Natural killer cell treated with Interleukin-12 subunit alpha and Interleukin-12 subunit beta and Interleukin-15 and Interleukin-18, amount 100 ng/mL, for 72 hours (primary cell): ENCODE data around the gene OR52M1. TPM values are rescaled to one million over a fixed set of nuclear protein-coding genes. Genes with fewer than 3 reads are reported as not detected.
"Not testable (repeated sequence)": the region's sequence is repeated elsewhere in the genome, so short reads cannot be mapped to it uniquely, and the experiment has no call there.

Experiments
- ATAC-seq, 2 donors: fragments of 150-1000 bp; cut with Tn5 transposase in 1 of 2; sonication (Bioruptor Pico), chemical (Tn5 transposase) in 1 of 2; 2 replicates each; pipeline ENCODE4 v1.10.0; 2021
- DNase-seq: peaks from one replicate; pipeline ENCODE4 v3.0.0; 2022; ENCODE audit warnings: low spot score
- H3K27ac Mint-ChIP-seq, 2 donors: 1 replicate in 1 of 2; 2 replicates in 1 of 2; pipeline ENCODE4 v1.8.0; 2022; ENCODE audit warnings: mixed read lengths in 2 of 2, mild to moderate bottlenecking in 1 of 2, moderate library complexity in 1 of 2
- H3K27me3 Mint-ChIP-seq, 2 donors: 1 replicate in 1 of 2; 2 replicates in 1 of 2; pipeline ENCODE4 v1.8.0; 2022; ENCODE audit warnings: mixed read lengths in 2 of 2
- H3K36me3 Mint-ChIP-seq: one replicate; pipeline ENCODE4 v1.8.0; 2022; ENCODE audit warnings: mixed read lengths
- H3K4me1 Mint-ChIP-seq, 2 donors: 1 replicate in 1 of 2; 2 replicates in 1 of 2; pipeline ENCODE4 v1.8.0; 2022; ENCODE audit warnings: low read depth in 2 of 2, mixed read lengths in 2 of 2, mild to moderate bottlenecking in 1 of 2
- H3K4me3 Mint-ChIP-seq: one replicate; pipeline ENCODE4 v1.8.0; 2022; ENCODE audit warnings: mixed read lengths
- H3K9me3 Mint-ChIP-seq: 2 replicates; pipeline ENCODE4 v1.8.0; 2022; ENCODE audit warnings: mixed read lengths
- total RNA-seq, 2 donors: library from RNA; stranded (reverse); gene quantifications; one replicate each; pipeline ENCODE4 v1.2.3, GENCODE V29; 2022

The OR52M1 gene, protein sequence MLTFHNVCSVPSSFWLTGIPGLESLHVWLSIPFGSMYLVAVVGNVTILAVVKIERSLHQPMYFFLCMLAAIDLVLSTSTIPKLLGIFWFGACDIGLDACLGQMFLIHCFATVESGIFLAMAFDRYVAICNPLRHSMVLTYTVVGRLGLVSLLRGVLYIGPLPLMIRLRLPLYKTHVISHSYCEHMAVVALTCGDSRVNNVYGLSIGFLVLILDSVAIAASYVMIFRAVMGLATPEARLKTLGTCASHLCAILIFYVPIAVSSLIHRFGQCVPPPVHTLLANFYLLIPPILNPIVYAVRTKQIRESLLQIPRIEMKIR
- total RNA-seq, result not detected

DNA sequence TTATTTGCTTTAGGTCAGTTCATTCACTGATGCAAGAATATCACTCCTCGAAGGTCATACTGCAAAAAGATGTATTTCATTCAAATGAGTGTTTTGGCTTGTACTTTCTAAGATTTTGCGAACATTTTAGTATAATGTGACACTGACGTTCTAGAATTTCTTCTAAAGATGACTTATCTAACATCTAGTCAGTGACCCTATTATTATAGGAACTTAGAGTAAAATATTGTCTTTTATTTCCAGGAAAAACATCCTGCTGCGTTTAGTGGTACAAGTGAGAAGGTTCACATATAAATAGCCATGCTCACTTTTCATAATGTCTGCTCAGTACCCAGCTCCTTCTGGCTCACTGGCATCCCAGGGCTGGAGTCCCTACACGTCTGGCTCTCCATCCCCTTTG, at the start of gene OR52M1:
OR52M1 (plus strand) TSS at position 301 of the 400 bp plus-strand sequence; CDS start at position 301, 0 bp downstream.
- no peak for ATAC-seq
- peaks cover 10 to 18% of the 10 kb centered on the region in 2 donors for H3K27me3 Mint-ChIP-seq
- no peak within 1 kb of the TSS for H3K27ac Mint-ChIP-seq

DNA sequence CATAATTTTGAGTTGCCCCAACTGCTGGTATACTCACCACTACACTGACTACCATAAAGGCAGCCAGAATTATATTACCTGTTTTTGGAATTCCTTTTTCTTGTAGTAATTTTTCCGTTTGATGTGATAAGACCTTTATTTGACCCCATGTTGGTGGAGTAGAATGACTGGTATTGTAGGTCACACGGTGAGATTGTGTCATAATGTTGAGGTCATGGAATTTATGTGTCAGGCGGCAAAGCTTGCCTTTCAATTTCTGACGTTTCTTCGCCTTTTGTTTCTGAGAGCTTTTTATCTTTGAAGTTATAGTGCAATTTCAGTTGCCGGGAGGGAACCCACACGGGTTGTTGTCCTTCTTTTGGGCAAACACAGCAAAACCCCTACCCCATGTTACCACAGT, 49.5 kb upstream of the OR52M1 start:
- no peaks in the 10 kb centered on the region for H3K36me3 Mint-ChIP-seq
- no peaks in the 10 kb centered on the region for H3K9me3 Mint-ChIP-seq
- H3K4me3 Mint-ChIP-seq, result no peak overlapping the region
- peaks cover 30 to 34% of the 10 kb centered on the region in 2 donors for H3K27me3 Mint-ChIP-seq
- no peak overlapping the region for H3K27ac Mint-ChIP-seq
- ATAC-seq (no peak), DNase-seq (no peak)
- H3K4me1 Mint-ChIP-seq, result peaks cover 4 to 6% of the 10 kb centered on the region in 2 donors

More for the DNA sequence above, at the start of gene OR52M1:
- H3K36me3 Mint-ChIP-seq, result no peaks in the 10 kb centered on the region
- H3K4me3 Mint-ChIP-seq, result no peak within 1 kb of the TSS
- DNase-seq, result no peak
- no peaks in the 10 kb centered on the region for H3K4me1 Mint-ChIP-seq
- H3K9me3 Mint-ChIP-seq, result no peaks in the 10 kb centered on the region

- Mint-ChIP-seq H3K4me1 (peaks cover 4 to 6% of the 10 kb centered on the region in 2 donors), H3K4me3 (no peak overlapping the region), H3K27ac (no peak overlapping the region), H3K36me3 (no peaks in the 10 kb centered on the region), H3K9me3 (no peaks in the 10 kb centered on the region), H3K27me3 (peaks cover 33 to 37% of the 10 kb centered on the region in 2 donors)
- ATAC-seq (no peak), DNase-seq (no peak)
Measured at GRCh38 chr11:4495986-4496385, 49.0 kb upstream of the OR52M1 start.

DNA sequence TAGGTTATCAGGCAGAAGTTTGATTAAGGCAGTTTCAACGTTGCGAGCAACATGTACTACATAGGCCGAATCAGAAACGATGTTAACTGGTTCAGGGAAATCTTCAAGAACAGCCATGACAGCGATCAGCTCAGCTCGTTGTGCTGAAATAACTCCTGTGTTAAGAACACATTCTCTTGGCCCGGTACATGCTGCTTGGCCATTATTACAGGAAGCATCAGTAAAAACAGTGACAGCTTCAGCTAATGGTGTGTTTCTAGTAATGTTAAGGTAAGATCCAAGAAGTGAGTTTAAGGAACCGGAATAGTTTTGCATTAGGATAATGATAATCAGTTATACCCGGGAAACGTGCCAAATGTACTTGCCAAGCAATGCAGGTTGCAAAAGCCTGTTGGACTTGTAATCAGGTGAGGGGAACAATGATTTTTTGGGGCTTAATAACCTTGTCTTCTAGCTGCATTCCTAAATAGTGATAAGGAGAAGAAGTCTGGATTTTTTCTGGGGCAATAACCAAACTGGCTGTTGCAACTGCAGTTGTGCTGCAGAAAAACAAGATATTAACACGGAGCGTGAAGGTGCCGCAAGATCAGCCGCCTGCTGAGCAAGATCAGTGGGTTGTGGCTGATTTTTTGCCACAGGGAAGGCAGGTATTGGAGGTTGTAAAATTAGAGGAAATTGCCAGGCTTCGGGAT, 48.3 kb upstream of the OR52M1 start:
- Mint-ChIP-seq H3K36me3 (no peaks in the 10 kb centered on the region), H3K27ac (no peak overlapping the region), H3K4me1 (peaks cover 4 to 6% of the 10 kb centered on the region in 2 donors), H3K4me3 (no peak overlapping the region), H3K9me3 (no peaks in the 10 kb centered on the region), H3K27me3 (peaks cover 29 to 36% of the 10 kb centered on the region in 2 donors)
- DNase-seq (no peak), ATAC-seq (no peak)

- ATAC-seq, result no peak
- H3K27me3 Mint-ChIP-seq, result peaks cover 26 to 36% of the 10 kb centered on the region in 2 donors
- no peak for DNase-seq
- no peaks in the 10 kb centered on the region for H3K9me3 Mint-ChIP-seq
- no peak overlapping the region for H3K4me3 Mint-ChIP-seq
- H3K4me1 Mint-ChIP-seq, result no peaks in the 10 kb centered on the region
- H3K36me3 Mint-ChIP-seq, result no peaks in the 10 kb centered on the region
- H3K27ac Mint-ChIP-seq, result no peak overlapping the region
Measured at GRCh38 chr11:4508886-4509285, 36.1 kb upstream of the OR52M1 start.

DNA sequence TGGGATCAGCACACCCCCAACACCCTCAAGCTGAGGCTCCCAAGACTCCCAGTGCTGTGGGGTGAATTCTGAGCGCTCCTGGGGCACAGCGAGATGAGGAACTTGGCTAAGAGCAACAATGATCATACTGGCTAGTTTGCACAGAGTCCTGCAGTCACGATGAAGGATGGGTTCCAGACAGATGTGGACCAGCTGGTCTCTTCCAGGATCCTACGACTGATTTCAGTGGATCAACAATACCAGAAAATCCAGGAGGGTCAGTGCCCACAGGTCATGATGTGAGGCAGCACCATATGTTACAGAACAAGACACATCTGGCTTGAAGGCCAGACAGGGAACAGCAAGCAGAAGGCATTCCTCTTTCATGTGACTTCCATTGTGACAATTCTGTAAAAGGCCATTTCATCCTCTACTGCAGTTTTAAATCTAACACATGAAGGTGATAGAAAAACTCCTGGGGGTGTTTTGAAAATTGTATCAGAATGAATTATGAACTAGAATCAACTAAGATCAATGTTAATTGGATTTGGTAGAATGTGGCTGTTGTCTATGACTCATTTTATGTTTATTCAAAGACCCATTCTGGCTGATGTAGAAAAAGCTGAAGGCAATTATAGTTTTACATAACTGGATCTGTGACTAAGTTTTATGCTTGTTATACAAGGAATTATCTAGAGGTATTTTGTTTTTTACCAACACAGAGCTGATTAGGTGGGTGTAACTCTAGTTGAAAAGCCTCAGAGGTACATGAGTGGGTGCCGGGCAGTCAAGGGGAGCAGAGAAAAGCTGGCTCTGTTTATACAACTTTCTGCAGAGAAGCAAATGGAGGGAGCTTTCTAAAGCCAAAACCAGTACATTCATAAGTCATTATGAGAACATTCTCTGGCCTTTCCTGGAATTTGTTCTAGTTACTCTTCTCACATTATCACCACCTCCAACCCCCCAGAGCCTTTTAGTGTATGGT, 33.4 kb upstream of the OR52M1 start:
- H3K36me3 Mint-ChIP-seq, result no peaks in the 10 kb centered on the region
- H3K4me3 Mint-ChIP-seq, result no peak overlapping the region
- no peaks in the 10 kb centered on the region for H3K4me1 Mint-ChIP-seq
- no peak overlapping the region for H3K27ac Mint-ChIP-seq
- DNase-seq (no peak), ATAC-seq (no peak)
- H3K27me3 Mint-ChIP-seq, result peaks cover 29 to 45% of the 10 kb centered on the region in 2 donors
- no peaks in the 10 kb centered on the region for H3K9me3 Mint-ChIP-seq

DNA sequence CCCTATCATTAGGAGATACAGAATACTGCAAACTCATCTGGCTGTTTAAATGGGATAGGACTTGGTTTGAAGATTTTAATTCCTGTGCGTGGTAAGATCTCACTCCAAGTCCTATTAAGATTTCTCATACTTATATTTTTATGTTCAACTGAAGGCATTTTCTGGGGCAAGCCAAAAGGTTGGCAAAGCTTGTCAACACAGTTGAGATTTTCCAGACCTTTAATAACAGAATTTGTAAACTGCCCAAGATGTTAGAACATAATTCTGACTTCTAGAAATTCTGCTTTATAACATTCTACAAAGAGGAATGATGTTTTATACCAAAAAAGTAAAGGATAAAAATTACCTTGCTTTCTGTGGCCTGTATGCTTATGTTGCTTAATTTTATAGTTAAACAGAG, 30.8 kb upstream of the OR52M1 start:
- no peaks in the 10 kb centered on the region for H3K4me1 Mint-ChIP-seq
- H3K9me3 Mint-ChIP-seq, result no peaks in the 10 kb centered on the region
- H3K27ac Mint-ChIP-seq, result no peak overlapping the region
- H3K27me3 Mint-ChIP-seq, result peaks cover 17 to 35% of the 10 kb centered on the region in 2 donors
- no peak for ATAC-seq
- H3K36me3 Mint-ChIP-seq, result no peaks in the 10 kb centered on the region
- no peak overlapping the region for H3K4me3 Mint-ChIP-seq
- DNase-seq, result no peak

DNA sequence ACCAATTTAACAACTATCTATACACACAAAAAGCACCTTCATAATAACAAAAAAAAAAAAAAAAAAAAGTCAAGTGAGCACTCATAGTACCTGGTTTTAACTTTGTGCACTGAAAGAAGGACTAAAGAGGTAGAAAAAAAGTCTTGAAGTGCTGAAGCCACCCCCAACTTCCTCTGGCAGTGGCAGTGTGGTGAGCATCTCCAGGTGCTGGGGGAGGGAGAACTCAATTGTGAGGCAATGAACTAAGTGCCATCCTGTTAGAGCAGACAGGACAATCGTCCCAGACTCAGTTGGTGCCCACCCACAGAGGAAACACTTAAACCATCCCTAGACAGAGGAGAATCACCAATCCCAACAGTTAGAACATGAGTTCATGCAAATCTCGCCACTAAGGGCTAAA, 22.7 kb upstream of the OR52M1 start:
- ATAC-seq (no peak), DNase-seq (no peak)
- Mint-ChIP-seq H3K27ac (no peak overlapping the region), H3K4me1 (no peaks in the 10 kb centered on the region), H3K9me3 (no peaks in the 10 kb centered on the region), H3K36me3 (no peaks in the 10 kb centered on the region), H3K27me3 (peaks cover 38 to 58% of the 10 kb centered on the region in 2 donors), H3K4me3 (no peak overlapping the region)

DNA sequence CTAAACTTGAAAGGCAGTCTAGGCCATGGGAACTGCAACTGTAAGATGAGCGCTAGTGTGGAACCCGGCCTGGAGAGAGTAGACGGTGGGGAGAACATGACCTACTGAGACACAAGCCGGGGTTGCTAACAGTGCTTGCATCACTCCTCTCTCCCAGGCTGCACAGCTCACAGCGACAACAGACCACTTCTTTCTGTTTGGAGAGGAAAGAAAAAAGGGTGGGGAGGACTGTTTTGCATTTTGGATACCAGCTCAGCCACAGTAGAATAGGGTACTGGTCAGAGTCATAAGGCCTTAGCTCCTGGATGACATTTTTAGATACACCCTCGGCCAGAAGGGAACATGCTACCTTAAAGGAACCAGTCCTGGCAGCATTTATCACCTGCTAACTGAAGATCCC, 22.2 kb upstream of the OR52M1 start:
- Mint-ChIP-seq H3K4me1 (no peaks in the 10 kb centered on the region), H3K36me3 (no peaks in the 10 kb centered on the region), H3K4me3 (no peak overlapping the region), H3K27me3 (peaks cover 38 to 60% of the 10 kb centered on the region in 2 donors), H3K27ac (no peak overlapping the region), H3K9me3 (no peaks in the 10 kb centered on the region)
- ATAC-seq, result no peak
- no peak for DNase-seq

DNA sequence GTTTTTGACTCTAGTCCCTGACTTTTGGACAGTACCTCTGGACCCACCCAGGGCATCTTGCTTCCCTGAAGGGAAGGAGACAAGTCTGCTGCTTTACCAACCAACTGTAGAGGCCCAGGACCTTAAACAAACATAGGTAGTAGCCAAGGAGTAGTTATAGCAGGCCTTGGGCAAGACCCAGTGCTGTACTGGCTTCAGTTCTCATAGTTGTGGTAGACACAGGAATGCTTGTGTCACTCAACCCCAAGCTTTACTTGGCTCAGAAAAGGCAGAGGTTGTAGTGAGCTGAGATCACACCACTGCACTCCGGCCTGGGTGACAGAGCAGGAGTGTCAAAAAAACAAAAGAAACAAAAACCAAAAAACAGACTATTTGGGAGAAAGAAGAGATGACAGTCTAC, 21.3 kb upstream of the OR52M1 start:
- Mint-ChIP-seq H3K27me3 (peaks cover 39 to 61% of the 10 kb centered on the region in 2 donors), H3K27ac (no peak overlapping the region), H3K4me1 (no peaks in the 10 kb centered on the region), H3K4me3 (no peak overlapping the region), H3K9me3 (no peaks in the 10 kb centered on the region), H3K36me3 (no peaks in the 10 kb centered on the region)
- ATAC-seq, result no peak
- no peak for DNase-seq

DNA sequence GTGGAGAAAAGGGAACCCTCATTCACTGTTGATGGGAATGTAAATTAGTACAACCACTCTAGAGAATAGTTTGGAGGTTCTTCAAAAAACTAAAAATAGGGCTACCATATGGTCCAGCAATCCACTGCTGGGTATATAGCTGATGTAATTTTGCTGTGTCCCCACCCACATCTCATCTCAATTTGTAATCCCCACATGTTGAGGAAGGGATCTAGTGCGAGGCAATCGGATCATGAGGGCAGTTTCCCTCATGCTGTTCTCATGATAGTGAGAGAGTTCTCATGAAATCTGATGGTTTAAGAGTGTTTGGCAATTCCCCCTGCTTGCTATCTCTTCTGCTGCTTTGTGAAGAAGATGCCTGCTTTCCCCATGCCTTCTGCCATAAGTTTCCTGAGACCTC, 17.1 kb upstream of the OR52M1 start:
- no peaks in the 10 kb centered on the region for H3K9me3 Mint-ChIP-seq
- H3K4me1 Mint-ChIP-seq, result no peaks in the 10 kb centered on the region
- ATAC-seq (no peak), DNase-seq (no peak)
- no peaks in the 10 kb centered on the region for H3K36me3 Mint-ChIP-seq
- no peak overlapping the region for H3K4me3 Mint-ChIP-seq
- peaks cover 32 to 56% of the 10 kb centered on the region in 2 donors for H3K27me3 Mint-ChIP-seq
- no peak overlapping the region for H3K27ac Mint-ChIP-seq

DNA sequence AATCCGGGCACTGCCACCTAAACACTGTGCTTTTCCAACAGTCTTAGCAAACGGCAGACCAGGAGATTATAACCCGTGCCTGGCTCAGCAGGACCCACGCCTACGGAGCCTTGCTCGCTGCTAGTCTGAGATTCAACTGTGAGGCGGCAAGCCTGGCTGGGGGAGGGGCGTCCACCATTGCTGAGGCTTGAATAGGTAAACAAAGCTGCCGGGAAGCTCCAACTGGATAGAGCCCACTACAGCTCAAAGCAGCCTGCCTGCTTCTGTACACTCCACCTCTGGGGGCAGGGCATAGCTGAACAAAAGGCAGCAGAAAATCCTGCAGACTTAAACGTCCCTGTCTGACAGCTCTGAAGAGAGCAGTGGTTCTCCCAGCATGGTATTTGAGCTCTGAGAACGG, 13.3 kb upstream of the OR52M1 start:
- not testable (repeated sequence) for H3K9me3 Mint-ChIP-seq, H3K4me3 Mint-ChIP-seq, DNase-seq, ATAC-seq, H3K36me3 Mint-ChIP-seq, H3K27ac Mint-ChIP-seq, H3K4me1 Mint-ChIP-seq
- H3K27me3 Mint-ChIP-seq, result peaks cover 21 to 30% of the 10 kb centered on the region in 2 donors

DNA sequence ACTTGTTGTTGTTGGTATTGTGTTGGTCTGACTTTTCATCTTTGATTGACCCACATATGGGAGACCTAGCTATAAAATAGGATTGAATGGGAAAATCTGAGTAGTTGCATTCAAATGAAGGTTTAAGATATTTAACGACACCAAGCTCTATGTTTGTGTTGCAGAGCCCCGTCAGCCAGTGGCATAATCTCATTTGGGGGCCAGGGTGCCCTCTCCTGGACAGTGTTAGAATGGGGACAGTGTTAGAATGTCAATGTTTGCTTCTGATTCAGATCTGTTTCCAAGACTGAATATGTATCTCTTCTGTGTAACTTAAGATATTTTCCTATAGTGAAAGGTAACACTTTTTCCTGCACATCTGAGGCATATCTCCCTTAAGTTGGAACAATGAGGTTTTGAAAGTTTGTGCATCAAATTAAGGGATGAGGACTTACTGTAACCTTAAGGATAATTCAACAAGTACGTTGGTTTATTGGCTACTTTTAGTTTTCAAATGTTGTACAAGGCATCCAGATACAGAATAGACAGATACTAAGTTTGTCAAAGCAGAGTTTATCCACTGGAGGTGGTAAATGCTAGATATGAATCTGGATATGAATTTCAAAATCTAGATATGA, 5.3 kb upstream of the OR52M1 start:
- Mint-ChIP-seq H3K9me3 (no peaks in the 10 kb centered on the region), H3K4me1 (no peaks in the 10 kb centered on the region), H3K4me3 (no peak overlapping the region), H3K36me3 (no peaks in the 10 kb centered on the region), H3K27me3 (peaks cover 8 to 10% of the 10 kb centered on the region in 2 donors), H3K27ac (no peak overlapping the region)
- ATAC-seq (peak in 1 of 2 donors; percentile 60), DNase-seq (no peak)
